NT2/D1 (cell line): ENCODE results near the gene TDG.

ENCODE experiments used
- DNase-seq: peaks from one replicate; pipeline ENCODE4 v3.0.0-alpha.2; 2011; ENCODE audit warnings: low read depth, low spot score
- H3K27me3 ChIP-seq: 2 replicates; pipeline ENCODE4 v1.6.0; 2011; ENCODE audit warnings: mild to moderate bottlenecking; ENCODE audit not compliant: insufficient read length, insufficient read depth
- H3K36me3 ChIP-seq: 2 replicates; pipeline ENCODE4 v1.6.1; 2011; ENCODE audit warnings: mild to moderate bottlenecking, low read length, mixed read lengths; ENCODE audit not compliant: insufficient read depth, insufficient read length
- H3K4me1 ChIP-seq: 2 replicates; pipeline ENCODE4 v1.5.1; 2011; ENCODE audit not compliant: insufficient read depth, insufficient read length
- H3K4me3 ChIP-seq: 2 replicates; pipeline ENCODE4 v1.5.1; 2011; ENCODE audit warnings: low read depth; ENCODE audit not compliant: insufficient read length
- H3K9ac ChIP-seq: 2 replicates; pipeline ENCODE4 v1.6.0; 2011; ENCODE audit warnings: low read depth; ENCODE audit not compliant: insufficient read length
- H3K9me3 ChIP-seq: 2 replicates; pipeline ENCODE4 v1.5.1; 2011; ENCODE audit warnings: mild to moderate bottlenecking, low read length; ENCODE audit not compliant: insufficient read depth
- SUZ12 ChIP-seq: IDR thresholded peaks from 2 replicates; pipeline ENCODE4 v1.6.1; 2011; ENCODE audit not compliant: insufficient read length, insufficient read depth; ENCODE audit errors: extremely low read depth
- YY1 ChIP-seq: IDR thresholded peaks from 2 replicates; pipeline ENCODE4 v1.6.1; 2011; ENCODE audit not compliant: insufficient read length, insufficient read depth
- ZNF274 ChIP-seq: IDR thresholded peaks from 2 replicates; pipeline ENCODE4 v1.6.1; 2011; ENCODE audit warnings: mild to moderate bottlenecking, low read depth, low read length

The TDG gene

GRCh38 chr12:103994235-103994634 is 28.6 kb downstream of the TDG start:
- no peaks in the 10 kb centered on the region for H3K27me3 ChIP-seq
- no peak for DNase-seq
- no peak overlapping the region for H3K4me3 ChIP-seq
- TF ChIP-seq SUZ12 = no peak
- TF ChIP-seq YY1 = no peak
- no peak for TF ChIP-seq ZNF274
- no peaks in the 10 kb centered on the region for H3K4me1 ChIP-seq
- H3K9me3 ChIP-seq = no peaks in the 10 kb centered on the region
- no peak overlapping the region for H3K9ac ChIP-seq
- H3K36me3 ChIP-seq = peaks cover 8% of the 10 kb centered on the region

- no peak overlapping the region for H3K9ac ChIP-seq
- H3K9me3 ChIP-seq = no peaks in the 10 kb centered on the region
- H3K36me3 ChIP-seq = no peaks in the 10 kb centered on the region
- no peak overlapping the region for H3K4me3 ChIP-seq
- TF ChIP-seq ZNF274 (no peak), YY1 (no peak), SUZ12 (no peak)
- no peak for DNase-seq
- H3K27me3 ChIP-seq = no peaks in the 10 kb centered on the region
- H3K4me1 ChIP-seq = no peaks in the 10 kb centered on the region
Measured at GRCh38 chr12:103996595-103996994, 30.9 kb downstream of the TDG start.

- Histone ChIP-seq H3K4me1 (no peaks in the 10 kb centered on the region), H3K36me3 (no peaks in the 10 kb centered on the region), H3K27me3 (no peaks in the 10 kb centered on the region), H3K4me3 (no peak overlapping the region), H3K9me3 (no peaks in the 10 kb centered on the region), H3K9ac (no peak overlapping the region)
- no peak for TF ChIP-seq SUZ12
- no peak for TF ChIP-seq ZNF274
- no peak for TF ChIP-seq YY1
- no peak for DNase-seq
Measured at GRCh38 chr12:103997286-103997900, 31.7 kb downstream of the TDG start.

GRCh38 chr12:103998976-103999375 is 33.3 kb downstream of the TDG start:
- Histone ChIP-seq H3K4me3 (no peak overlapping the region), H3K9ac (no peak overlapping the region), H3K4me1 (no peaks in the 10 kb centered on the region), H3K9me3 (no peaks in the 10 kb centered on the region), H3K27me3 (no peaks in the 10 kb centered on the region), H3K36me3 (no peaks in the 10 kb centered on the region)
- TF ChIP-seq YY1 = no peak
- no peak for DNase-seq

GRCh38 chr12:104000807-104001434 is 35.2 kb downstream of the TDG start:
- TF ChIP-seq YY1 (no peak), ZNF274 (no peak), SUZ12 (no peak)
- H3K4me3 ChIP-seq = no peak overlapping the region
- no peak for DNase-seq
- no peaks in the 10 kb centered on the region for H3K27me3 ChIP-seq
- no peak overlapping the region for H3K9ac ChIP-seq
- no peaks in the 10 kb centered on the region for H3K9me3 ChIP-seq
- H3K36me3 ChIP-seq = no peaks in the 10 kb centered on the region
- H3K4me1 ChIP-seq = no peaks in the 10 kb centered on the region

GRCh38 chr12:104002686-104003085 is 37.0 kb downstream of the TDG start:
- no peaks in the 10 kb centered on the region for H3K36me3 ChIP-seq

GRCh38 chr12:104003596-104003995 is 37.9 kb downstream of the TDG start:
- Histone ChIP-seq H3K4me1 (no peaks in the 10 kb centered on the region), H3K9me3 (peaks cover 2% of the 10 kb centered on the region; the same call in 1 of the 2 replicates), H3K9ac (no peak overlapping the region), H3K4me3 (no peak overlapping the region), H3K36me3 (no peaks in the 10 kb centered on the region), H3K27me3 (no peaks in the 10 kb centered on the region)
- no peak for DNase-seq
- TF ChIP-seq ZNF274 (no peak), YY1 (no peak), SUZ12 (no peak)

More at GRCh38 chr12:104002686-104003085, 37.0 kb downstream of the TDG start:
- DNase-seq = no peak
- no peaks in the 10 kb centered on the region for H3K4me1 ChIP-seq
- no peak for TF ChIP-seq ZNF274
- TF ChIP-seq SUZ12 = no peak
- no peak for TF ChIP-seq YY1
- no peaks in the 10 kb centered on the region for H3K27me3 ChIP-seq
- no peak overlapping the region for H3K9ac ChIP-seq
- no peak overlapping the region for H3K4me3 ChIP-seq
- H3K9me3 ChIP-seq = no peaks in the 10 kb centered on the region

GRCh38 chr12:104006929-104007328 is 41.3 kb downstream of the TDG start:
- TF ChIP-seq YY1 (no peak), ZNF274 (no peak), SUZ12 (no peak)
- Histone ChIP-seq H3K4me1 (no peaks in the 10 kb centered on the region), H3K9me3 (peaks cover 11% of the 10 kb centered on the region; the same call in 1 of the 2 replicates), H3K36me3 (no peaks in the 10 kb centered on the region), H3K27me3 (no peaks in the 10 kb centered on the region), H3K9ac (no peak overlapping the region), H3K4me3 (no peak overlapping the region)
- DNase-seq = no peak
